ENCODE measurements around the gene DGKB.

DNA sequence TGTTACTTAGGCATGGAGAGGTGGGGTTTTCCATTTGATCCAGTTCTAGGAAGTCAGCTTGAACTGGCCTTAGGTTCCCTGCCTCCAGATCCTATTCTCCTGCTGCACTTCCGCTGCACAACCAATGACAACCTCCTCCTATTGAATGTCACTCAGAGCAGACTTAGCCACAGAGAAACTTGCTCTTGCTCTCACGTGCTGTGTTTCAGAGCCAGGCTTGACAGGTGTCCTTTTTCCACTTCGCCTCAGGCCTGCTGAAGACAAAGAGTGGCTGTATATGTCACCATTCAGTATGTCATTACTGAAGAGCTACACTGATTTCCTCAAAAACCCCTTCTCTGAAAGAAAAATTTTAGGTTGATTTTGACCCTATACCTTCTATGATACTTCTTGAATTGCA lies 797.7 kb downstream of the DGKB start:
- TF ChIP-seq GATA3 (IDR thresholded peaks at IDR 0.05; ENCODE audit: low read depth, low read length), result no peak
- TF ChIP-seq GATA2 (IDR thresholded peaks at IDR 0.05; ENCODE audit: low read depth, low read length), result no peak
